Activated CD4-positive, alpha-beta T cell treated with anti-CD3 and anti-CD28 coated beads, Interleukin-2, Interleukin-4, amounts not matched to agents 100 ng/mL and 50 ng/mL, durations not matched to agents 16 hours and 8 hours (primary cell): ENCODE measurements around the gene DUOXA2.
"Not testable (repeated sequence)": the region's sequence is repeated elsewhere in the genome, so short reads cannot be mapped to it uniquely, and the experiment has no call there.

Source experiments
- DNase-seq: peaks from one replicate; pipeline ENCODE4 v3.0.0-alpha.2; 2020; ENCODE audit warnings: low spot score

The DUOXA2 gene

GRCh38 chr15:45114076-45114750 lies at the start of gene DUOXA2, which contains the start of gene DUOX2:
Gene DUOXA2 (plus strand): TSS chr15:45114326. CDS start chr15:45114606, 280 bp downstream.
Gene DUOX2 (minus strand): TSS chr15:45114172. CDS start chr15:45113411, 761 bp downstream.
- DNase-seq: no peak

GRCh38 chr15:45064386-45064785 lies 49.7 kb upstream of the DUOXA2 start:
- no peak for DNase-seq

GRCh38 chr15:45069942-45070360 lies 44.2 kb upstream of the DUOXA2 start:
- DNase-seq: not testable (repeated sequence)

- not testable (repeated sequence) for DNase-seq
Observed at GRCh38 chr15:45073602-45074001, 40.5 kb upstream of the DUOXA2 start.

GRCh38 chr15:45075440-45076320 lies 38.4 kb upstream of the DUOXA2 start:
- DNase-seq: not testable (repeated sequence)

- not testable (repeated sequence) for DNase-seq
Observed at GRCh38 chr15:45077391-45077790, 36.7 kb upstream of the DUOXA2 start.

GRCh38 chr15:45079201-45079600 lies 34.9 kb upstream of the DUOXA2 start:
- not testable (repeated sequence) for DNase-seq

GRCh38 chr15:45079628-45080246 lies 34.4 kb upstream of the DUOXA2 start:
- DNase-seq: not testable (repeated sequence)

GRCh38 chr15:45080593-45080992 lies 33.5 kb upstream of the DUOXA2 start:
- not testable (repeated sequence) for DNase-seq

GRCh38 chr15:45082412-45082811 lies 31.7 kb upstream of the DUOXA2 start:
- DNase-seq: not testable (repeated sequence)

- no peak for DNase-seq
Observed at GRCh38 chr15:45083223-45083622, 30.9 kb upstream of the DUOXA2 start.

- DNase-seq: no peak
Observed at GRCh38 chr15:45084163-45084562, 30.0 kb upstream of the DUOXA2 start.

GRCh38 chr15:45087513-45087912 lies 26.6 kb upstream of the DUOXA2 start:
- DNase-seq: no peak

- DNase-seq: no peak
Observed at GRCh38 chr15:45088801-45089711, 25.1 kb upstream of the DUOXA2 start.

GRCh38 chr15:45089712-45090373 lies 24.3 kb upstream of the DUOXA2 start:
- DNase-seq: no peak

- DNase-seq: no peak
Observed at GRCh38 chr15:45091161-45091560, 23.0 kb upstream of the DUOXA2 start.

- DNase-seq: no peak
Observed at GRCh38 chr15:45091576-45091975, 22.6 kb upstream of the DUOXA2 start.

GRCh38 chr15:45093013-45093412 lies 21.1 kb upstream of the DUOXA2 start:
- DNase-seq: no peak

GRCh38 chr15:45093622-45094357 lies 20.3 kb upstream of the DUOXA2 start:
- DNase-seq: no peak

- DNase-seq: no peak
Observed at GRCh38 chr15:45094358-45094730, 19.8 kb upstream of the DUOXA2 start.
